ENCODE data around the gene ELK3. TPM values are rescaled to one million over a fixed set of nuclear protein-coding genes. Genes with fewer than 3 reads are reported as not detected.

ELK3 gene
- total and polyA plus RNA-seq, 10 donors: 14.5 to 92.7 (median 52.9) TPM

- no peaks in the 10 kb centered on the region for H3K27me3 ChIP-seq (replicated peaks in 1 of 7)
- no peak for DNase-seq
- no peak for TF ChIP-seq POLR2AphosphoS5 (IDR thresholded peaks at IDR 0.05)
- no peak for TF ChIP-seq CTCF (IDR thresholded peaks at IDR 0.05 in 8 of 11, conservative IDR thresholded peaks at IDR 0.05 in 3 of 11)
- no peak for TF ChIP-seq POLR2A (IDR thresholded peaks at IDR 0.05)
- H3K9me3 ChIP-seq: no peaks in the 10 kb centered on the region
- WGBS, 5 donors: 86 to 90% (median 87%) methylated on average over 6 to 7 of the region's 7 CpGs
- peaks cover 17 to 95% (median 76%) of the 10 kb centered on the region in 6 donors for H3K4me1 ChIP-seq
- intact Hi-C loops (cut with DNase I; ENCODE audit: low total_unique reads): no loop called here
- H3K27ac ChIP-seq: peak overlapping the region in 6 of 8 donors; percentile 44 to 71 (median 54)
- H3K36me3 ChIP-seq: peaks cover 0 to 57% (median 0%) of the 10 kb centered on the region in 6 donors
- no peak overlapping the region for H3K4me3 ChIP-seq
Observed at GRCh38 chr12:96237035-96237434, 42.9 kb downstream of the ELK3 start.

GRCh38 chr12:96237465-96238077, 43.4 kb downstream of the ELK3 start:
- no peaks in the 10 kb centered on the region for H3K27me3 ChIP-seq (replicated peaks in 1 of 7)
- DNase-seq: peak; percentile 57
- no peaks in the 10 kb centered on the region for H3K9me3 ChIP-seq
- intact Hi-C loops (cut with DNase I; ENCODE audit: low total_unique reads): no loop called here
- H3K27ac ChIP-seq: peak overlapping the region in 7 of 8 donors; percentile 27 to 71 (median 48)
- WGBS, 5 donors: 27 to 38% (median 31%) methylated on average over 9 of the region's 9 CpGs
- no peak overlapping the region for H3K4me3 ChIP-seq
- no peak for TF ChIP-seq CTCF (IDR thresholded peaks at IDR 0.05 in 8 of 11, conservative IDR thresholded peaks at IDR 0.05 in 3 of 11)
- no peak for TF ChIP-seq POLR2A (IDR thresholded peaks at IDR 0.05)
- peak in 2 of 3 donors; percentile 17 to 39 for TF ChIP-seq POLR2AphosphoS5 (IDR thresholded peaks at IDR 0.05)
- H3K36me3 ChIP-seq: peaks cover 0 to 53% (median 0%) of the 10 kb centered on the region in 6 donors
- H3K4me1 ChIP-seq: peaks cover 17 to 100% (median 81%) of the 10 kb centered on the region in 6 donors

GRCh38 chr12:96238336-96239047, 44.3 kb downstream of the ELK3 start:
- no peaks in the 10 kb centered on the region for H3K27me3 ChIP-seq (replicated peaks in 1 of 7)
- TF ChIP-seq POLR2AphosphoS5 (IDR thresholded peaks at IDR 0.05) (peak; percentile 5 to 47 (median 26)), CTCF (IDR thresholded peaks at IDR 0.05 in 8 of 11, conservative IDR thresholded peaks at IDR 0.05 in 3 of 11) (no peak)
- no peak overlapping the region for H3K4me3 ChIP-seq
- peak overlapping the region; percentile 19 to 71 (median 47) for H3K27ac ChIP-seq
- 61 to 88% (median 73%) methylated on average over 10 to 13 of the region's 13 CpGs for WGBS, 5 donors
- H3K36me3 ChIP-seq: peaks cover 0 to 45% (median 0%) of the 10 kb centered on the region in 6 donors
- H3K4me1 ChIP-seq: peaks cover 17 to 100% (median 81%) of the 10 kb centered on the region in 6 donors
- peak; percentile 69 for DNase-seq
- H3K9me3 ChIP-seq: no peaks in the 10 kb centered on the region
- intact Hi-C loops (cut with DNase I; ENCODE audit: low total_unique reads): no loop called here

Data from spleen (tissue), 11 donors.